AG09309 (cell line): ENCODE measurements around the gene PHKA1.
"Not testable (repeated sequence)": the region's sequence is repeated elsewhere in the genome, so short reads cannot be mapped to it uniquely, and the experiment has no call there.

ENCODE experiments used
- DNase-seq: peaks from one replicate; pipeline ENCODE4 v3.0.0-alpha.2; 2010; ENCODE audit warnings: low read depth
- H3K4me3 ChIP-seq: 2 replicates; pipeline ENCODE4 v1.5.1; 2011; ENCODE audit warnings: mild to moderate bottlenecking, low read depth, low read length, moderate library complexity; ENCODE audit not compliant: control insufficient read depth
- CTCF ChIP-seq: IDR thresholded peaks from 2 replicates; pipeline ENCODE4 v1.5.1; 2011; ENCODE audit warnings: mild to moderate bottlenecking, low read depth, low read length, inconsistent platforms; ENCODE audit not compliant: insufficient read depth, control insufficient read depth; ENCODE audit errors: missing control alignments

Gene PHKA1

GRCh38 chrX:72554448-72555140 lies 159.5 kb downstream of the PHKA1 start:
- DNase-seq = no peak
- no peak overlapping the region for H3K4me3 ChIP-seq
- no peak for TF ChIP-seq CTCF

- DNase-seq, H3K4me3 ChIP-seq: not testable (repeated sequence)
Observed at GRCh38 chrX:72552443-72552842, 161.7 kb downstream of the PHKA1 start.

GRCh38 chrX:72545990-72546389 lies 168.1 kb downstream of the PHKA1 start:
- no peak for TF ChIP-seq CTCF
- no peak for DNase-seq
- H3K4me3 ChIP-seq = no peak overlapping the region

- no peak for DNase-seq
- no peak overlapping the region for H3K4me3 ChIP-seq
- TF ChIP-seq CTCF = no peak
Observed at GRCh38 chrX:72540318-72540717, 173.8 kb downstream of the PHKA1 start.

GRCh38 chrX:72539822-72540221 lies 174.3 kb downstream of the PHKA1 start:
- H3K4me3 ChIP-seq = no peak overlapping the region
- no peak for DNase-seq
- TF ChIP-seq CTCF = no peak

- H3K4me3 ChIP-seq = no peak overlapping the region
- no peak for DNase-seq
- TF ChIP-seq CTCF = no peak
Observed at GRCh38 chrX:72536542-72536941, 177.6 kb downstream of the PHKA1 start.

- no peak overlapping the region for H3K4me3 ChIP-seq
- no peak for DNase-seq
- no peak for TF ChIP-seq CTCF
Observed at GRCh38 chrX:72532366-72532765, 181.7 kb downstream of the PHKA1 start.
